Measurements from ENCODE around the gene SPOCK1. TPM values are rescaled to one million over a fixed set of nuclear protein-coding genes. Genes with fewer than 3 reads are reported as not detected.

SPOCK1 gene
- total RNA-seq, 1 experiment from 2014 or later: 0.27 TPM

GRCh38 chr5:137203011-137203632 is 296.0 kb downstream of the SPOCK1 start:
- H3K27me3 ChIP-seq (ENCODE audit: insufficient read depth, low read length): peaks cover 23% of the 10 kb centered on the region; the same call in 1 of the 2 replicates
- H2AFZ ChIP-seq (ENCODE audit: low read depth, low read length, poor library complexity, severe bottlenecking): no peak overlapping the region
- no TSS peak for BruUV-seq (replicated peaks)
- H3K79me2 ChIP-seq (ENCODE audit: insufficient read depth, low read length): no peaks in the 10 kb centered on the region
- ChIA-PET RAD21 (ENCODE audit: low non-redundant PET in 1 of 2, low total read pairs in 2 of 2, uncharacterized antibody in 2 of 2, unreplicated experiment in 2 of 2) (no interaction called here), POLR2A (no interaction called here), CTCF (no interaction called here)
- ATAC-seq: no peak
- TF ChIP-seq RAD21 (IDR thresholded peaks at IDR 0.05; ENCODE audit: low read depth) (no peak), CBX3 (IDR thresholded peaks at IDR 0.05; ENCODE audit: low read depth) (no peak), CEBPB (IDR thresholded peaks at IDR 0.05; ENCODE audit: low read depth) (no peak), EGR1 (IDR thresholded peaks at IDR 0.05; ENCODE audit: low read depth) (no peak), SP1 (IDR thresholded peaks at IDR 0.05; ENCODE audit: low read depth) (no peak), POLR2A (IDR thresholded peaks at IDR 0.05; ENCODE audit: borderline replicate concordance, extremely low read depth, insufficient read depth, insufficient read length) (no peak), ZNF274 (IDR thresholded peaks at IDR 0.05; ENCODE audit: low read depth, low read length) (no peak)
- H4K20me1 ChIP-seq (ENCODE audit: insufficient read depth): no peaks in the 10 kb centered on the region
- no peak for DNase-seq (ENCODE audit: low read depth, low spot score)
- no peaks in the 10 kb centered on the region for H3K9me2 ChIP-seq (ENCODE audit: insufficient read depth)
- no peaks in the 10 kb centered on the region for H3K9me3 ChIP-seq (ENCODE audit: control insufficient read depth in 1 of 2, insufficient read depth in 1 of 2, low read depth in 1 of 2, low read length in 2 of 2)
- H3K36me3 ChIP-seq (ENCODE audit: control insufficient read depth in 1 of 2, insufficient read depth in 2 of 2, low read length in 2 of 2): no peaks in the 10 kb centered on the region
- no peak overlapping the region for H3K27ac ChIP-seq (ENCODE audit: low read depth, low read length)
- H3K4me2 ChIP-seq (ENCODE audit: low read length): no peak overlapping the region
- intact Hi-C loops (cut with micrococcal nuclease): no loop called here
- H3K4me1 ChIP-seq (ENCODE audit: control insufficient read depth in 1 of 2, insufficient read depth in 2 of 2, low read length in 2 of 2): no peaks in the 10 kb centered on the region
- no peak overlapping the region for H3K9ac ChIP-seq (ENCODE audit: low read length)
- no peak overlapping the region for H3K4me3 ChIP-seq (replicated peaks in 1 of 2; ENCODE audit: low read depth in 1 of 2, low read length in 2 of 2)

DNA sequence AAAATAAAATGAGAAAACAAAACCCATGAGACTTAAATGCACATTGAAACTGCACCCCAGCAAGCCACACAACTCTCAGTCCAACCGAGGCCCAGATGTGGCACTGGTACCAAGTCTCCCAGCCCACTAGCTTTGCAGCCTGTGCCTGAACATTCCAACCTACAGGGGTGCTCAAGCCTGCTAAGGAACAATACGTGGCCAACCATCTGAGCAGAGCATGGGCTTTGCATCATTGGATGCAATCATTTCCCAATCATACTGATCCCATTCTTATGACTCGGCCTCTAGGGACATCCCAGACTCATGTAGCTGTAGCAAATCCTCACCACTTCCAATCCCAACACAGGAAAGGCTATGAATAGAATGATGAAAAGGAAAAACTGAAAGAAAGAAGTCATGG is 297.2 kb downstream of the SPOCK1 start:
- intact Hi-C loops (cut with micrococcal nuclease): no loop called here
- Histone ChIP-seq H2AFZ (ENCODE audit: low read depth, low read length, poor library complexity, severe bottlenecking) (no peak overlapping the region), H4K20me1 (ENCODE audit: insufficient read depth) (no peaks in the 10 kb centered on the region), H3K9me2 (ENCODE audit: insufficient read depth) (no peaks in the 10 kb centered on the region), H3K27ac (ENCODE audit: low read depth, low read length) (no peak overlapping the region), H3K4me2 (ENCODE audit: low read length) (no peak overlapping the region), H3K4me1 (ENCODE audit: control insufficient read depth in 1 of 2, insufficient read depth in 2 of 2, low read length in 2 of 2) (no peaks in the 10 kb centered on the region), H3K27me3 (ENCODE audit: insufficient read depth, low read length) (peaks cover 16% of the 10 kb centered on the region; the same call in 1 of the 2 replicates), H3K36me3 (ENCODE audit: control insufficient read depth in 1 of 2, insufficient read depth in 2 of 2, low read length in 2 of 2) (no peaks in the 10 kb centered on the region), H3K4me3 (replicated peaks in 1 of 2; ENCODE audit: low read depth in 1 of 2, low read length in 2 of 2) (no peak overlapping the region), H3K79me2 (ENCODE audit: insufficient read depth, low read length) (no peaks in the 10 kb centered on the region), H3K9ac (ENCODE audit: low read length) (no peak overlapping the region), H3K9me3 (ENCODE audit: control insufficient read depth in 1 of 2, insufficient read depth in 1 of 2, low read depth in 1 of 2, low read length in 2 of 2) (no peaks in the 10 kb centered on the region)
- no peak for DNase-seq (ENCODE audit: low read depth, low spot score)
- POLR2A ChIA-PET: no interaction called here
- RAD21 ChIA-PET (ENCODE audit: low non-redundant PET in 1 of 2, low total read pairs in 2 of 2, uncharacterized antibody in 2 of 2, unreplicated experiment in 2 of 2): no interaction called here
- CTCF ChIA-PET: no interaction called here
- BruUV-seq (replicated peaks): no TSS peak
- TF ChIP-seq, protein P1, sequence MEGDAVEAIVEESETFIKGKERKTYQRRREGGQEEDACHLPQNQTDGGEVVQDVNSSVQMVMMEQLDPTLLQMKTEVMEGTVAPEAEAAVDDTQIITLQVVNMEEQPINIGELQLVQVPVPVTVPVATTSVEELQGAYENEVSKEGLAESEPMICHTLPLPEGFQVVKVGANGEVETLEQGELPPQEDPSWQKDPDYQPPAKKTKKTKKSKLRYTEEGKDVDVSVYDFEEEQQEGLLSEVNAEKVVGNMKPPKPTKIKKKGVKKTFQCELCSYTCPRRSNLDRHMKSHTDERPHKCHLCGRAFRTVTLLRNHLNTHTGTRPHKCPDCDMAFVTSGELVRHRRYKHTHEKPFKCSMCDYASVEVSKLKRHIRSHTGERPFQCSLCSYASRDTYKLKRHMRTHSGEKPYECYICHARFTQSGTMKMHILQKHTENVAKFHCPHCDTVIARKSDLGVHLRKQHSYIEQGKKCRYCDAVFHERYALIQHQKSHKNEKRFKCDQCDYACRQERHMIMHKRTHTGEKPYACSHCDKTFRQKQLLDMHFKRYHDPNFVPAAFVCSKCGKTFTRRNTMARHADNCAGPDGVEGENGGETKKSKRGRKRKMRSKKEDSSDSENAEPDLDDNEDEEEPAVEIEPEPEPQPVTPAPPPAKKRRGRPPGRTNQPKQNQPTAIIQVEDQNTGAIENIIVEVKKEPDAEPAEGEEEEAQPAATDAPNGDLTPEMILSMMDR (IDR thresholded peaks at IDR 0.05 in 2 of 3, conservative IDR thresholded peaks at IDR 0.05 in 1 of 3; ENCODE audit: borderline replicate concordance in 1 of 3, insufficient read depth in 1 of 3, low read depth in 2 of 3, low read length in 2 of 3): peak in 2 of 3 experiments; percentile 7 to 23; a peak in 2 of 6 replicates
- TF ChIP-seq ZFX (IDR thresholded peaks at IDR 0.05): no peak
- no peak for TF ChIP-seq REST (IDR thresholded peaks at IDR 0.05; ENCODE audit: low read depth)
- no peak for TF ChIP-seq FOSL1 (IDR thresholded peaks at IDR 0.05; ENCODE audit: low read depth)
- ATAC-seq: no peak

Data from HCT116 (cell line).